NCI-H345 treated with DMSO at 0.1 percent for 48 hours (cell line): ENCODE measurements around the gene WNT7B.

Experiments used
- DNase-seq: peaks from one replicate; lab custom pipeline; 2025; ENCODE audit not compliant: unreplicated experiment; lab: John Stamatoyannopoulos, UW

Gene WNT7B

GRCh38 chr22:45879552-45879949 is 97.4 kb downstream of the WNT7B start:
- DNase-seq = no peak

GRCh38 chr22:45878901-45879551 is 97.9 kb downstream of the WNT7B start:
- DNase-seq = no peak

DNA sequence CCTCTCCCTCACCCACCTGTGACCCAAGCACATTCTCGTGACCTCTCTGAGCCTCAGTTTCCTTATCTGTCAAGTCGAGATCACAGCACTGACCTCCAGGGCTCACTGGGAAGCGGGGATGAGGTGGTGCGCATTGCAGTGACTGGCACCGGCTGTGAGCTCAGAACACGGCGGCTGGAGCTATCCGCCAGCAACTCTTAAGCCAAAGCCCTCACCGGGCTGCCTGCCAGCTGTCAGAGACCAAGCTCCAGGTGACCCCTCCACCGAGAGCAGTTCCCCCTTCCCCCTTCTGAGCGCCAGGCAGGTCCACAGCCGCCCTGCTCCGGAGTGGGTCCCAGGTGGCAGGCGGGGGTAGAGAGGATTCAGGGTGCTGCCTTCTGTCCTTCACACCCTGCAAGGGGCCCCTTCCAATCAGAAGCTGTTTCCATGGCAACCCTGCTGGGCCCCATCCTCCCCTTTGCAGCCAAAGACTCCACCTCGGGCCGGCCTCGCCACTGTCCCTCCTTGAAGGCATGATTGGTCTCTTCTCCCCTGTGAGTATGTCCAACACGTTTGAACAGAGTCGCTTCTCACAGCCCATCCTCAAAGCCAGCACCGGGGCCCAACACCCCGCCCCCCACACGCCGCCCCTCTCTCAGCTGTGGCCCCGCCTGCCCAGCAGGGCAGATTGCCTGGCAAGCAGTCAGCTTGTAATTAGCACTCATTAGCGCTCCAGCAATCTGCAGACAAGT is 98.7 kb downstream of the WNT7B start:
- no peak for DNase-seq

DNA sequence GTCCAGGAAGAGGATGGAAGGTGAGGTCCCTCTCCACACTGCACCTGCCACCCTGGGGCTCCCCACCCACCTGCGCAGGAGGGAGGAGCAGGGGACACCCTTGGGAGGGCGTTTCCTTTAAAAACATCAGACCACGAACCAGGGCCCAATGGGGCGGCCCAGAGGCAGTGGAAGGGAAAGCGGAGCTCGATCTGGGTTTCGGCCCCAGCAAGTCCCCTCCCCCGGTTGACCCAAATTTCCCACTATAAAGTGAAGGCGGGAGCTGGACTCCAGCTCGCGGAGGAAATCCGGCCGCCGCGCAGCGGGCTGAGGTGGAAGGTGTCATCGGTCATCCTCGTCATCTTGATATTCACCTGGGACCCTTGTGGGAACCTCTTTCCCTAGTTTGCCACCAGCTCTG is 99.3 kb downstream of the WNT7B start:
- DNase-seq = no peak

- DNase-seq = no peak
These were observed 100.0 kb downstream of the WNT7B start for GRCh38 chr22:45877036-45877380.

GRCh38 chr22:45876136-45877035 is 100.6 kb downstream of the WNT7B start:
- DNase-seq = no peak

- no peak for DNase-seq
These were observed 104.2 kb downstream of the WNT7B start for GRCh38 chr22:45872659-45873263.

DNA sequence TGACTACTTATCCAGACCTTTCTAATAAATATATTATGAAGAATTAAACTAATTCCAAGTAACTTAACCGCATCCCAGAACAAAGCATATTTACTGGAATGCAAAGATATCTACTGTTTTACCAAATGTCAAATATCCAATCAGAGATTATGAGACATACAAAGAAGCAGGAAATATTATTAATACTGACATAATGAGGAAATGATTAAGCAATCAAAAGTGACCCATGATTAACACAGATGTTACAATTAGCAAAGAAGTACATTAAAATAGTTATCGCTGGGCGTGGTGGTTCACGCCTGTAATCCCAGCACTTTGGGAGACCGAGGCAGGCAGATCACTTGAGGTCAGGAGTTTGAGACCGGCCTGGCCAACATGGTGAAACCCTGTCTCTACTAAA is 105.2 kb downstream of the WNT7B start:
- no peak for DNase-seq
